ENCODE results near the gene FER1L5. TPM values are rescaled to one million over a fixed set of nuclear protein-coding genes. Genes with fewer than 3 reads are reported as not detected.
A peak's percentile ranks its signal among the peaks of the same experiment; 100 is the strongest.

FER1L5 gene
- total RNA-seq, 1 donor from 2014 or later, result 0.08 TPM

GRCh38 chr2:96730212-96730611 is 87.6 kb downstream of the FER1L5 start:
- intact Hi-C loops (cut with DNase I), result no loop called here

GRCh38 chr2:96733931-96734330 is 91.4 kb downstream of the FER1L5 start:
- no peak for DNase-seq (ENCODE audit: low spot score)
- intact Hi-C loops (cut with DNase I), result no loop called here

More at GRCh38 chr2:96730212-96730611, 87.6 kb downstream of the FER1L5 start:
- no peak for DNase-seq (ENCODE audit: low spot score)

GRCh38 chr2:96734880-96735583 is 92.5 kb downstream of the FER1L5 start:
- intact Hi-C loops (cut with DNase I), result loop anchor here (5.0 kb wide), 1 partner anchor 113 kb away; no protein-coding TSS in a partner anchor
- DNase-seq (ENCODE audit: low spot score), result no peak

- no peak for DNase-seq (ENCODE audit: low spot score)
- intact Hi-C loops (cut with DNase I), result loop anchor here (5.0 kb wide), 1 partner anchor 115 kb away; no protein-coding TSS in a partner anchor
Measured at GRCh38 chr2:96737251-96737650, 94.7 kb downstream of the FER1L5 start.

- intact Hi-C loops (cut with DNase I), result loop anchor here (5.0 kb wide), 1 partner anchor 116 kb away; no protein-coding TSS in a partner anchor
- no peak for DNase-seq (ENCODE audit: low spot score)
Measured at GRCh38 chr2:96737831-96738230, 95.3 kb downstream of the FER1L5 start.

GRCh38 chr2:96739076-96739632 is 96.6 kb downstream of the FER1L5 start:
- intact Hi-C loops (cut with DNase I), result loop anchor here (5.0 kb wide), 1 partner anchor 117 kb away; no protein-coding TSS in a partner anchor
- no peak for DNase-seq (ENCODE audit: low spot score)

GRCh38 chr2:96739633-96740428 is 97.3 kb downstream of the FER1L5 start, which contains the start of gene LMAN2L:
Gene LMAN2L, minus strand, starts transcription at chr2:96740064. Its CDS starts 24 bp downstream, at chr2:96740040.
- intact Hi-C loops (cut with DNase I), result loop anchor here (1.0 to 5.0 kb wide), 3 partner anchors 20 to 118 kb away; partner anchors contain the start of genes CNNM4 and KANSL3
- DNase-seq (ENCODE audit: low spot score), result peak; percentile 97

- DNase-seq (ENCODE audit: low spot score), result no peak
- intact Hi-C loops (cut with DNase I), result no loop called here
Measured at GRCh38 chr2:96747061-96747617, 104.6 kb downstream of the FER1L5 start.

GRCh38 chr2:96751800-96752199 is 109.2 kb downstream of the FER1L5 start:
- no peak for DNase-seq (ENCODE audit: low spot score)
- intact Hi-C loops (cut with DNase I), result no loop called here

- no peak for DNase-seq (ENCODE audit: low spot score)
- intact Hi-C loops (cut with DNase I), result no loop called here
Measured at GRCh38 chr2:96753661-96754282, 111.2 kb downstream of the FER1L5 start.

GRCh38 chr2:96754317-96754716 is 111.8 kb downstream of the FER1L5 start:
- DNase-seq (ENCODE audit: low spot score), result no peak
- intact Hi-C loops (cut with DNase I), result no loop called here

Other genes with a start within 250 kb of the FER1L5 start
- gene NEURL3, start 137.4 kb upstream of the FER1L5 start, total RNA-seq, result not detected
- 79.4 TPM for gene ARID5A, start 106.0 kb upstream of the FER1L5 start, total RNA-seq
- 35.3 TPM for gene KANSL3, start 4.5 kb upstream of the FER1L5 start, total RNA-seq
- gene LMAN2L, start 97.3 kb downstream of the FER1L5 start, total RNA-seq, result 17.0 TPM
- gene CNNM4, start 118.1 kb downstream of the FER1L5 start, total RNA-seq, result 36.8 TPM
- 10.7 TPM for gene CNNM3, start 173.5 kb downstream of the FER1L5 start, total RNA-seq
- 10.6 TPM for gene ANKRD23, start 201.3 kb downstream of the FER1L5 start, total RNA-seq
- 15.2 TPM for gene ANKRD39, start 215.3 kb downstream of the FER1L5 start, total RNA-seq
- gene SEMA4C, start 227.3 kb downstream of the FER1L5 start, total RNA-seq, result 25.6 TPM

Data from cardiac septum (tissue), 1 donor.